Measurements from ENCODE around the gene TADA3. TPM values are rescaled to one million over a fixed set of nuclear protein-coding genes. Genes with fewer than 3 reads are reported as not detected.

TADA3 gene
- total and polyA plus RNA-seq, 2 donors (not counting 3 experiments of a cell fraction or from before 2014, with no cell fraction given) = 27.8 to 31.0 TPM

DNA sequence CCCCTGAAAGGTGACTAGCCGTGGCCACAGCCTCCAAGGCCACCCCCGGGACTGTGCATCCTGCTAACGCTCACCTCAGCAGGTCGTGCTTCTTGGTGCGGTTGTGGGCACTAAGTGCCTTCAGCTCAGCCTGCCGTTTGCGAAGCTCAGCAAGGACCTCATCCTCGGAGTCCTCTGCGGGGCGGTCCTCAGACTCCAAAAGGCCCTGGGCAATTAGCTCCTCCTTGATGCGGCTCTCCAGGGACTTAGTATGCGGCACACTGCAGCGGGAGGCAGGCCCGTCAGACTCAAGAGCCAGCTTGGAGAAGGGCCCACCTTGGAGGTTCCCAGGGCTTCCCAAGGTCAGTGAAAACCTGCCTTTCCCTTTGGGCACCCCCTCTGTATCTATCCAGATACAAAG lies 8.3 kb downstream of the TADA3 start:
- Histone ChIP-seq H3K27ac (ENCODE audit: insufficient read depth, low read depth, low read length) (no peak overlapping the region), H3K79me2 (ENCODE audit: control insufficient read depth, insufficient read depth, low read length) (no peaks in the 10 kb centered on the region), H4K20me1 (replicated peaks; ENCODE audit: control insufficient read depth, extremely low read depth, insufficient read depth, low read length) (no peaks in the 10 kb centered on the region), H3K9me1 (replicated peaks; ENCODE audit: control insufficient read depth, extremely low read depth, insufficient read depth, low read length) (no peaks in the 10 kb centered on the region), H3K4me3 (replicated peaks in 1 of 3; ENCODE audit: insufficient read depth in 1 of 3, low read depth in 1 of 3, low read length in 3 of 3) (no peak overlapping the region), H3K4me2 (ENCODE audit: insufficient read depth, low read length) (no peak overlapping the region), H3K4me1 (ENCODE audit: control insufficient read depth, extremely low read depth, insufficient read depth, low read length) (no peaks in the 10 kb centered on the region), H3K36me3 (ENCODE audit: control insufficient read depth in 2 of 2, extremely low read depth in 1 of 2, insufficient read depth in 2 of 2, low read length in 2 of 2) (peaks cover 0 to 5% of the 10 kb centered on the region in 2 experiments), H3K27me3 (ENCODE audit: control insufficient read depth in 2 of 2, insufficient read depth in 2 of 2, low read length in 2 of 2) (no peaks in the 10 kb centered on the region), H3K9me3 (replicated peaks; ENCODE audit: control insufficient read depth, insufficient read depth, low read length) (no peaks in the 10 kb centered on the region), H3K9ac (replicated peaks; ENCODE audit: extremely low read depth, insufficient read depth, low read length) (no peak overlapping the region), H2AFZ (ENCODE audit: low read depth, low read length) (no peak overlapping the region)
- CTCF ChIA-PET = no interaction called here
- no peak for TF ChIP-seq JUN (IDR thresholded peaks at IDR 0.05; ENCODE audit: borderline replicate concordance, insufficient read depth, insufficient read length, low read depth)
- TF ChIP-seq POLR2AphosphoS5 (IDR thresholded peaks at IDR 0.05; ENCODE audit: insufficient read depth, low read depth, low read length) = no peak
- no peak for TF ChIP-seq POLR2A (IDR thresholded peaks at IDR 0.05; ENCODE audit: low read depth, low read length)
- TF ChIP-seq CTCF (IDR thresholded peaks at IDR 0.05; ENCODE audit: extremely low read depth in 1 of 2, insufficient read depth in 1 of 2, low read depth in 1 of 2, low read length in 2 of 2) = no peak
- no peak for TF ChIP-seq GATA2 (IDR thresholded peaks at IDR 0.05; ENCODE audit: insufficient read depth, insufficient read length, low read depth, low read length)
- no peak for TF ChIP-seq MYC (IDR thresholded peaks at IDR 0.05; ENCODE audit: low read depth, low read length)
- no peak for TF ChIP-seq FOS (IDR thresholded peaks at IDR 0.05; ENCODE audit: borderline replicate concordance, insufficient read depth, low read length)
- TF ChIP-seq EZH2 (IDR thresholded peaks at IDR 0.05; ENCODE audit: borderline replicate concordance, low read depth, low read length, severe bottlenecking) = no peak
- no peak for TF ChIP-seq MAX (IDR thresholded peaks at IDR 0.05; ENCODE audit: insufficient read depth, insufficient read length)
- FAIRE-seq (no peak), DNase-seq (ENCODE audit: low read depth, low spot score) (no peak)
- POLR2A ChIA-PET = no interaction called here
- BruUV-seq (replicated peaks) = no TSS peak
- intact Hi-C loops (cut with micrococcal nuclease) = no loop called here
- dilution Hi-C loops (cut with MboI; ENCODE audit: extremely low pct_ligation_motif_present, low sequenced_read_pairs) = no loop called here
